B cell (primary cell): Measurements from ENCODE around the gene TBC1D22A.

Source experiments
- EZH2 ChIP-seq: IDR thresholded peaks from 2 replicates; pipeline ENCODE4 v1.6.1; 2012; ENCODE audit warnings: borderline replicate concordance, low read depth, mild to moderate bottlenecking, moderate library complexity, low read length; ENCODE audit not compliant: insufficient read depth, poor library complexity, severe bottlenecking
- TF ChIP-seq, protein P1 (sequence below): fragments of 200-600 bp; IDR thresholded peaks from one replicate; pipeline ENCODE4 v1.8.0; 2022; ENCODE audit warnings: antibody characterized with exemption, mild to moderate bottlenecking

GRCh38 chr22:47209040-47209514 is 446.6 kb downstream of the TBC1D22A start:
- TF ChIP-seq, protein P1, sequence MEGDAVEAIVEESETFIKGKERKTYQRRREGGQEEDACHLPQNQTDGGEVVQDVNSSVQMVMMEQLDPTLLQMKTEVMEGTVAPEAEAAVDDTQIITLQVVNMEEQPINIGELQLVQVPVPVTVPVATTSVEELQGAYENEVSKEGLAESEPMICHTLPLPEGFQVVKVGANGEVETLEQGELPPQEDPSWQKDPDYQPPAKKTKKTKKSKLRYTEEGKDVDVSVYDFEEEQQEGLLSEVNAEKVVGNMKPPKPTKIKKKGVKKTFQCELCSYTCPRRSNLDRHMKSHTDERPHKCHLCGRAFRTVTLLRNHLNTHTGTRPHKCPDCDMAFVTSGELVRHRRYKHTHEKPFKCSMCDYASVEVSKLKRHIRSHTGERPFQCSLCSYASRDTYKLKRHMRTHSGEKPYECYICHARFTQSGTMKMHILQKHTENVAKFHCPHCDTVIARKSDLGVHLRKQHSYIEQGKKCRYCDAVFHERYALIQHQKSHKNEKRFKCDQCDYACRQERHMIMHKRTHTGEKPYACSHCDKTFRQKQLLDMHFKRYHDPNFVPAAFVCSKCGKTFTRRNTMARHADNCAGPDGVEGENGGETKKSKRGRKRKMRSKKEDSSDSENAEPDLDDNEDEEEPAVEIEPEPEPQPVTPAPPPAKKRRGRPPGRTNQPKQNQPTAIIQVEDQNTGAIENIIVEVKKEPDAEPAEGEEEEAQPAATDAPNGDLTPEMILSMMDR, result no peak
- no peak for TF ChIP-seq EZH2
